CD4-positive, alpha-beta T cell (primary cell): Measurements from ENCODE around the gene MYO1E. TPM values are rescaled to one million over a fixed set of nuclear protein-coding genes. Genes with fewer than 3 reads are reported as not detected.

Experiments used
- ATAC-seq: fragments of 200-7000 bp; cut with Tn5 transposase; one replicate; pipeline ENCODE4 v1.10.0; 2022; ENCODE audit warnings: mild to moderate bottlenecking; ENCODE audit not compliant: poor library complexity
- CTCF ChIA-PET: fragments of 350-600 bp; sonication (Branson Sonifier 250); formaldehyde crosslinking; loops from one replicate; lab custom pipeline; 2021; ENCODE audit warnings: antibody characterized with exemption, inconsistent platforms; lab: Charles Lee
- POLR2A ChIA-PET: fragments of 350-600 bp; sonication (Branson Sonifier 250); formaldehyde crosslinking; loops from one replicate; lab custom pipeline; 2021; ENCODE audit warnings: antibody characterized with exemption, inconsistent platforms; lab: Charles Lee
- DNase-seq, 14 experiments: peaks; one replicate each; pipeline ENCODE4 v3.0.0-alpha.2; 2013 to 2020; ENCODE audit warnings: mixed read lengths in 2 of 14
- H3K27ac ChIP-seq, 2 donors: one replicate each; pipeline versions ENCODE4 v1.5.1 to v1.7.0; 2013; ENCODE audit warnings: low read length in 2 of 2, low read depth in 1 of 2, mild to moderate bottlenecking in 1 of 2
- H3K27me3 ChIP-seq, 2 experiments: 1 replicate in 1 of 2; 2 replicates in 1 of 2; pipeline versions ENCODE4 v1.6.1 to v1.7.0; 2013; ENCODE audit warnings: low read length in 2 of 2, control low read depth in 1 of 2, mild to moderate bottlenecking in 1 of 2, moderate library complexity in 1 of 2; ENCODE audit not compliant: insufficient read depth in 2 of 2, control insufficient read depth in 1 of 2
- H3K36me3 ChIP-seq: one replicate; pipeline ENCODE4 v1.6.1; 2013; ENCODE audit warnings: low read length, control low read depth; ENCODE audit not compliant: insufficient read depth
- H3K4me1 ChIP-seq: one replicate; pipeline ENCODE4 v1.6.1; 2013; ENCODE audit warnings: low read length, control low read depth; ENCODE audit not compliant: insufficient read depth
- H3K4me3 ChIP-seq: one replicate; pipeline ENCODE4 v1.5.1; 2013; ENCODE audit warnings: mild to moderate bottlenecking, low read length, moderate library complexity
- H3K9me3 ChIP-seq, 2 experiments: 1 replicate in 1 of 2; 2 replicates in 1 of 2; pipeline versions ENCODE4 v1.6.1 to v1.7.0; 2013; ENCODE audit warnings: low read length in 2 of 2, mild to moderate bottlenecking in 2 of 2, control low read depth in 1 of 2, moderate library complexity in 1 of 2; ENCODE audit not compliant: control insufficient read depth in 1 of 2, insufficient read depth in 1 of 2
- H3K27ac Mint-ChIP-seq: one replicate; pipeline ENCODE4 v1.8.0; 2020; ENCODE audit warnings: mixed read lengths
- H3K27me3 Mint-ChIP-seq: one replicate; pipeline ENCODE4 v1.8.0; 2021; ENCODE audit warnings: mixed read lengths
- H3K36me3 Mint-ChIP-seq: one replicate; pipeline ENCODE4 v1.8.0; 2021; ENCODE audit warnings: low read depth, mixed read lengths
- H3K4me1 Mint-ChIP-seq: one replicate; pipeline ENCODE4 v1.8.0; 2021; ENCODE audit warnings: low read depth, mixed read lengths
- H3K4me3 Mint-ChIP-seq: one replicate; pipeline ENCODE4 v1.8.0; 2020; ENCODE audit warnings: mild to moderate bottlenecking, mixed read lengths
- H3K9me3 Mint-ChIP-seq: one replicate; pipeline ENCODE4 v1.8.0; 2020; ENCODE audit warnings: mixed read lengths
- CTCF ChIP-seq: fragments of 200-600 bp; IDR thresholded peaks from one replicate; pipeline ENCODE4 v1.8.0; 2022; ENCODE audit warnings: antibody characterized with exemption, mild to moderate bottlenecking
- intact Hi-C, 2 experiments: fragments of 100-400 bp; cut with DNase I in 1 of 2; cut with micrococcal nuclease in 1 of 2; formaldehyde crosslinking; loops; one replicate each; pipeline versions ENCODE4 v1.15.1 to v1.9.0; 2023 to 2025; cut with DNase I, micrococcal nuclease
- total RNA-seq, 174 experiments: library from RNA in 2 of 174; stranded (reverse) in 2 of 174; gene quantifications; one replicate each; pipeline ENCODE4 v1.2.3 and lab custom pipeline; 2021 to 2026

Gene MYO1E
- total RNA-seq, 2 experiments from 2014 or later, result 0.59 to 0.63 TPM

DNA sequence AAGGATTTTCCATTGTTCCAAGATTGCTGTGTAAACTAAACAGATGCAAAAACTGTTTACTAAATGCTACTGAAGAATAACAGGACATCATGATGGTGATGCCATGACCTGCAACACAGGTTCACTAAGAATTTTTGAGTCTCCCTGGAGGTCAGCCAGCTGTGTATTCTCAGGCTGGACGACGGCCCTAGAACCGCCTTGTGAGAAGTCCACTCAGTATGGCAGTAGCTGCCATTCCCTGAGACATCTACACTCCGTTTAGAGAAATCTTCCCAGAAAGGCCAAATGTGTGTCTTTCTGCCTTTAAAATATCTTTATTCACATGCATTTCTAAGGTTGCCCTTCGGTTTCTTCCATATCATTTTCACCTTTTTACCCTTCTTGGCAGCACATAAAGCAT lies 63.3 kb downstream of the MYO1E start:
- ChIA-PET POLR2A (interaction anchor here (0.6 kb wide), 1 partner anchor 1690 kb away, joined by 3 read pairs; no protein-coding TSS in a partner anchor), CTCF (no interaction called here)
- intact Hi-C loops, result no loop called here
- no peak overlapping the region for H3K27ac Mint-ChIP-seq
- Histone ChIP-seq H3K4me3 (no peak overlapping the region), H3K36me3 (no peaks in the 10 kb centered on the region), H3K27ac (no peak overlapping the region), H3K27me3 (no peaks in the 10 kb centered on the region), H3K4me1 (no peaks in the 10 kb centered on the region), H3K9me3 (no peaks in the 10 kb centered on the region)
- no peak for ATAC-seq
- H3K4me1 Mint-ChIP-seq, result no peaks in the 10 kb centered on the region
- TF ChIP-seq CTCF, result no peak
- no peaks in the 10 kb centered on the region for H3K9me3 Mint-ChIP-seq
- H3K36me3 Mint-ChIP-seq, result no peaks in the 10 kb centered on the region
- DNase-seq, result no peak
- H3K27me3 Mint-ChIP-seq, result no peaks in the 10 kb centered on the region
- H3K4me3 Mint-ChIP-seq, result no peak overlapping the region

DNA sequence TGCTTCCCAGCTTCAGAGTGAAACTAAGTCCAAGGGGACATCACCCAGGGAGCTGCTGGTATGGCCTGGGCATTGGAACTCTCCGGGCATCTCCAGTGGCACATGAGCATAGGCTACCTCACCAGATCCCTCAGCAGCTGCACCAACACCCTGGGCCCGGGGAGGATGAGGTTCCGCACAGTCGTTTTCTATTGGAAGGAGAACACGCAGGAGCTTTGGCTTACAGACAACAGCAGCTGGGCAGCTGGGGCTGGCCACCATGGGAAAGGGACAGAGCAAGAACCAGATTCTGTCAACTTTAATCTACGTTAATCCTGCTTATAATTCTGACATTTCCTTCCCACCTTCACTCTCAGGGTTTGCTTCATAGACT lies 65.5 kb downstream of the MYO1E start:
- Mint-ChIP-seq H3K9me3 (no peaks in the 10 kb centered on the region), H3K4me1 (no peaks in the 10 kb centered on the region), H3K27me3 (no peaks in the 10 kb centered on the region), H3K36me3 (no peaks in the 10 kb centered on the region), H3K4me3 (no peak overlapping the region), H3K27ac (no peak overlapping the region)
- no peaks in the 10 kb centered on the region for H3K4me1 ChIP-seq
- ATAC-seq (no peak), DNase-seq (no peak)
- ChIA-PET POLR2A (no interaction called here), CTCF (no interaction called here)
- no peaks in the 10 kb centered on the region for H3K27me3 ChIP-seq
- intact Hi-C loops, result no loop called here
- no peak overlapping the region for H3K4me3 ChIP-seq
- H3K36me3 ChIP-seq, result no peaks in the 10 kb centered on the region
- TF ChIP-seq CTCF, result no peak
- H3K9me3 ChIP-seq, result no peaks in the 10 kb centered on the region
- H3K27ac ChIP-seq, result no peak overlapping the region

DNA sequence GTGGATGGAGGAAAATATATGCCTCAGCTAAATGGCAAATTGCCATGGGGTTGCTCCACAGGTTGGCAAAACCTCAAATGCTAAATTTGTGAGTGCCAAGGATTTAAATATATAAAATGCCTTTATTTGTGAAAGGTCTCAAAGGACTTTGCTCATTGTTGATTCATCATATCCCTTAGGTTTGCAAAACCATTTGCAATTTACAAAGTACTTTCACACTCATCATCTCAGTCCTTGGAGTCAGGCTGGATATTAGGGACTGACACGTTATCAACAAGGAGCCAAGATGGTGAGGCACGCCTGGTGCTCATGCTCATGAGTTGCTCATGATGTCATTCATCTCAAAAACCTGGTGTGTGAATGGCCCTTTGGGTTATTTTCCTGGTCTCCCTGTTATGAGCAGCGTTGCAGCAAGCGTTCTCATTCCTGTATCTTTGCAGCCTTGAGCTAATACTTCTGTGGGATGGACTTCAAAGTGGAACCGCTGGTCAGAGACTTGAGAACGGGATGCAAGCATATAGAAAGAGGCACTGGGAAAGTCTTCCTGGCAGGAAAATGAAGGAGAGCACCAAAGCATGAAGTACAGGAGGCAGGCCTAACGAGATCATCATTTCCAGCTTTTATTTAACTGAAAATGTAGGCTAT lies 66.0 kb downstream of the MYO1E start:
- Mint-ChIP-seq H3K27ac (no peak overlapping the region), H3K4me1 (peaks cover under 1% of the 10 kb centered on the region), H3K27me3 (no peaks in the 10 kb centered on the region), H3K4me3 (no peak overlapping the region), H3K9me3 (no peaks in the 10 kb centered on the region), H3K36me3 (no peaks in the 10 kb centered on the region)
- ChIA-PET POLR2A (no interaction called here), CTCF (no interaction called here)
- Histone ChIP-seq H3K36me3 (no peaks in the 10 kb centered on the region), H3K4me1 (peaks cover under 1% of the 10 kb centered on the region), H3K27ac (no peak overlapping the region), H3K4me3 (no peak overlapping the region), H3K27me3 (no peaks in the 10 kb centered on the region), H3K9me3 (no peaks in the 10 kb centered on the region)
- intact Hi-C loops, result no loop called here
- no peak for TF ChIP-seq CTCF
- DNase-seq (no peak), ATAC-seq (no peak)
